Measurements from ENCODE around the gene SARDH. TPM values are rescaled to one million over a fixed set of nuclear protein-coding genes. Genes with fewer than 3 reads are reported as not detected.

The SARDH gene
- total and polyA plus RNA-seq, 2 of the 13 experiments (the other 11 are each of a cell fraction or from before 2014, with no cell fraction given): 11.6 to 34.9 TPM

DNA sequence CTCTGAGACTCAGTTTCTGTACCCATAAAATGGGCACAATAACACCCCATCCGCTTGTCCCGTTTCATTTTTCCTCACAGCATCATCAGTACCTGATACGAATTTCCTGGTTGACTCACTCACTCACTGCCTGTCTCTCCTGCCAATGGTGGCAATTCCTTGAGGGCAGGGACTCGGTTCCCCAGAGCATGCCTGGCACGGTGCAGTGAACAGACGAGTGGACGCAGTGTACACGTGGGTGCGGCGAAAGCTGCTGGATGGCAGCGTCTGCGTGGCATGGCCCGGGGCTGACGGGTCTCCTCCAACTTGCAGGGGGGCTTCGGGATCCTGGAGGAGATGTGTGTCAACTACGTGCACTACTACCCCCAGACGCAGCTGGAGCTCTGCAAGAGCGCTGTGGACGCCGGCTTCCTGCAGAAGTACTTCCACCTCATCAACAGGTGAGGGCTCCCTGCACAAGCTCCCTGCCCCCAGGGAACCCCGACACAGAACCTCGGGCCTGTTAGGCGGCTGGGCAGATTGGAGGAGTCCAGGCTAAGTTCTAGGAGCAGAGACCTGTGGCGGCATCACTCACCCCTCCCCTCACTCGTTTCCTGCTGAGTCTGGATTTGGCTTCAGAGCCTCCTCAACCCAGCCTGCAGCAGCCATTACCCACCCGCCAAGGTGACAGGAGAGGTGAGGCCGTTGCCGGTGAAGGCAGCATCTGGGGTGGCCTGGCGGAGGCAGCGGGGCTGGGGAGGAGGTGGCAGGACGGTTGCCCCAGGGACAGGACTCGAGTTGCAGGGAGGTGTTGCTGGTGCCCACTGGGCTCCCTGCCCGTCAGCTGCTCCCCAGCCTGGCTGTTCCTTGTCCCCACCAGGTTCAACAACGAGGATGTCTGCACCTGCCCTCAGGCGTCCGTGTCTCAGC lies 81.7 kb downstream of the SARDH start:
- Histone ChIP-seq H3K27ac (ENCODE audit: extremely low read length, insufficient read depth, low read length) (no peak overlapping the region), H3K4me3 (replicated peaks in 1 of 3; ENCODE audit: insufficient read depth in 1 of 3, low read depth in 2 of 3, low read length in 3 of 3) (no peak overlapping the region), H2AFZ (ENCODE audit: low read length) (no peak overlapping the region), H3K4me2 (ENCODE audit: low read depth, low read length) (no peak overlapping the region), H3K4me1 (ENCODE audit: insufficient read depth, low read length) (peaks cover 44% of the 10 kb centered on the region), H4K20me1 (ENCODE audit: insufficient read depth, low read length) (no peaks in the 10 kb centered on the region), H3K27me3 (ENCODE audit: control insufficient read depth in 1 of 2, insufficient read depth in 2 of 2, low read length in 2 of 2) (peaks cover 1 to 18% of the 10 kb centered on the region in 2 experiments; a peak in 2 of 5 replicates), H3K9me3 (ENCODE audit: low read length) (no peaks in the 10 kb centered on the region), H3K9ac (ENCODE audit: insufficient read depth, low read depth, low read length) (no peak overlapping the region), H3K79me2 (ENCODE audit: insufficient read depth, low read length) (no peaks in the 10 kb centered on the region), H3K36me3 (replicated peaks in 1 of 2; ENCODE audit: control insufficient read depth in 1 of 2, insufficient read depth in 2 of 2, low read length in 2 of 2) (no peaks in the 10 kb centered on the region)
- ChIA-PET CTCF (ENCODE audit: low intra/inter-chr PET ratio, low total read pairs) (no interaction called here), POLR2A (no interaction called here)
- ATAC-seq: no peak
- BruUV-seq (replicated peaks): no TSS peak
- FAIRE-seq: no peak
- no peak for DNase-seq (ENCODE audit: low spot score)
- intact Hi-C loops (cut with micrococcal nuclease; ENCODE audit: unreplicated experiment): no loop called here
- 0 out of 4 replicates have a peak, but pooled peaks of 1 of the 2 experiments have one; percentile 18 for TF ChIP-seq POLR2A (IDR thresholded peaks at IDR 0.05; ENCODE audit: insufficient read depth in 1 of 2, low read depth in 2 of 2, low read length in 2 of 2)
- TF ChIP-seq AGO2 (optimal IDR thresholded peaks at IDR 0.05; ENCODE audit: low read depth, low read length): peak; percentile 54
- 0 out of 2 replicates have a peak, but pooled peaks have one; percentile 41 for TF ChIP-seq ZNF768 (CRISPR knock-in tag; IDR thresholded peaks at IDR 0.05)
- TF ChIP-seq ZNF589 (CRISPR knock-in tag; conservative IDR thresholded peaks at IDR 0.05): 0 out of 2 replicates have a peak, but pooled peaks have one; percentile 7
- peak; percentile 28 for TF ChIP-seq STAG1 (CRISPR knock-in tag; IDR thresholded peaks at IDR 0.05)
- peak; percentile 85 for TF ChIP-seq ZNF629 (CRISPR knock-in tag; conservative IDR thresholded peaks at IDR 0.05)
- TF ChIP-seq TEF (CRISPR knock-in tag; IDR thresholded peaks at IDR 0.05): no peak
- TF ChIP-seq AKAP8 (CRISPR knock-in tag; IDR thresholded peaks at IDR 0.05): 0 out of 2 replicates have a peak, but pooled peaks have one; percentile 22
- peak; percentile 42 for TF ChIP-seq CTCF (CRISPR knock-in tag; IDR thresholded peaks at IDR 0.05)
- TF ChIP-seq HNRNPLL (IDR thresholded peaks at IDR 0.05; ENCODE audit: low read depth, low read length, poor library complexity, severe bottlenecking): no peak
- 0 out of 2 replicates have a peak, but pooled peaks have one; percentile 13 for TF ChIP-seq POLR2G (IDR thresholded peaks at IDR 0.05; ENCODE audit: low read depth, low read length)
- no peak for TF ChIP-seq ZNF780A (CRISPR knock-in tag; IDR thresholded peaks at IDR 0.05)
- peak; percentile 29; the same call in 1 of the 2 replicates for TF ChIP-seq NFIB (CRISPR knock-in tag; IDR thresholded peaks at IDR 0.05; ENCODE audit: borderline replicate concordance)
- TF ChIP-seq PITX1 (CRISPR knock-in tag; IDR thresholded peaks at IDR 0.05): no peak
- TF ChIP-seq, protein P1, sequence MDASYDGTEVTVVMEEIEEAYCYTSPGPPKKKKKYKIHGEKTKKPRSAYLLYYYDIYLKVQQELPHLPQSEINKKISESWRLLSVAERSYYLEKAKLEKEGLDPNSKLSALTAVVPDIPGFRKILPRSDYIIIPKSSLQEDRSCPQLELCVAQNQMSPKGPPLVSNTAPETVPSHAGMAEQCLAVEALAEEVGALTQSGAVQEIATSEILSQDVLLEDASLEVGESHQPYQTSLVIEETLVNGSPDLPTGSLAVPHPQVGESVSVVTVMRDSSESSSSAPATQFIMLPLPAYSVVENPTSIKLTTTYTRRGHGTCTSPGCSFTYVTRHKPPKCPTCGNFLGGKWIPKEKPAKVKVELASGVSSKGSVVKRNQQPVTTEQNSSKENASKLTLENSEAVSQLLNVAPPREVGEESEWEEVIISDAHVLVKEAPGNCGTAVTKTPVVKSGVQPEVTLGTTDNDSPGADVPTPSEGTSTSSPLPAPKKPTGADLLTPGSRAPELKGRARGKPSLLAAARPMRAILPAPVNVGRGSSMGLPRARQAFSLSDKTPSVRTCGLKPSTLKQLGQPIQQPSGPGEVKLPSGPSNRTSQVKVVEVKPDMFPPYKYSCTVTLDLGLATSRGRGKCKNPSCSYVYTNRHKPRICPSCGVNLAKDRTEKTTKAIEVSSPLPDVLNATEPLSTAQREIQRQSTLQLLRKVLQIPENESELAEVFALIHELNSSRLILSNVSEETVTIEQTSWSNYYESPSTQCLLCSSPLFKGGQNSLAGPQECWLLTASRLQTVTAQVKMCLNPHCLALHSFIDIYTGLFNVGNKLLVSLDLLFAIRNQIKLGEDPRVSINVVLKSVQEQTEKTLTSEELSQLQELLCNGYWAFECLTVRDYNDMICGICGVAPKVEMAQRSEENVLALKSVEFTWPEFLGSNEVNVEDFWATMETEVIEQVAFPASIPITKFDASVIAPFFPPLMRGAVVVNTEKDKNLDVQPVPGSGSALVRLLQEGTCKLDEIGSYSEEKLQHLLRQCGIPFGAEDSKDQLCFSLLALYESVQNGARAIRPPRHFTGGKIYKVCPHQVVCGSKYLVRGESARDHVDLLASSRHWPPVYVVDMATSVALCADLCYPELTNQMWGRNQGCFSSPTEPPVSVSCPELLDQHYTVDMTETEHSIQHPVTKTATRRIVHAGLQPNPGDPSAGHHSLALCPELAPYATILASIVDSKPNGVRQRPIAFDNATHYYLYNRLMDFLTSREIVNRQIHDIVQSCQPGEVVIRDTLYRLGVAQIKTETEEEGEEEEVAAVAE (CRISPR knock-in tag; IDR thresholded peaks at IDR 0.05; ENCODE audit: borderline replicate concordance): no peak
- no peak for TF ChIP-seq ZNF543 (CRISPR knock-in tag; IDR thresholded peaks at IDR 0.05)
- no peak for TF ChIP-seq RFX5 (IDR thresholded peaks at IDR 0.05; ENCODE audit: low read depth, low read length)
- no peak for TF ChIP-seq RBAK (CRISPR knock-in tag; IDR thresholded peaks at IDR 0.05)
- in situ Hi-C loops (cut with HindIII; ENCODE audit: extremely low pct_ligation_motif_present, low pct_unique_long_range_greater_than_20kb): no loop called here
- 69% methylated on average over 19 of the region's 36 CpGs for WGBS (ENCODE audit: low lambda C conversion rate)
